ENCODE results near the gene IL1RAPL1. TPM values are rescaled to one million over a fixed set of nuclear protein-coding genes. Genes with fewer than 3 reads are reported as not detected.

The IL1RAPL1 gene
- total and polyA plus RNA-seq, 2 experiments from 2014 or later, result 0.18 to 0.49 TPM

DNA sequence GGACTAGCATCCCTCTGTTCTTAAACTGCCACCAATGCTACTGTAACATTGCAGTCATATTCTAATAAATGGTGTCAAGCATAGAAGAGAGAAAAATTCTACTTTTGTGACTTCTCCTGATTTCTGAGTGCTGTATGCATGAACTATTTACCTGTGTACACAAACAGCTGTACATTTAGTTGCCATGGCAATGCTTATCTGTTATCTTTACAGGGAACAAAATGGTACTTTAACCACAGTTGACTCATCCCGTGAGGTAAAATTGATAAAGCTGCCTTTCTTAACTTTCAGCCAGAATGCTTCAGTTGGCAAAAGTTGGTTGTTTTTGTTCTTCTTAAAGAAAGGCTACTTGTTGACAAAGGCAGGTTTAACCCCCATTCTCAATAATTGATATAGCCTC is 1040.6 kb downstream of the IL1RAPL1 start (continued):
- TF ChIP-seq, protein P1, sequence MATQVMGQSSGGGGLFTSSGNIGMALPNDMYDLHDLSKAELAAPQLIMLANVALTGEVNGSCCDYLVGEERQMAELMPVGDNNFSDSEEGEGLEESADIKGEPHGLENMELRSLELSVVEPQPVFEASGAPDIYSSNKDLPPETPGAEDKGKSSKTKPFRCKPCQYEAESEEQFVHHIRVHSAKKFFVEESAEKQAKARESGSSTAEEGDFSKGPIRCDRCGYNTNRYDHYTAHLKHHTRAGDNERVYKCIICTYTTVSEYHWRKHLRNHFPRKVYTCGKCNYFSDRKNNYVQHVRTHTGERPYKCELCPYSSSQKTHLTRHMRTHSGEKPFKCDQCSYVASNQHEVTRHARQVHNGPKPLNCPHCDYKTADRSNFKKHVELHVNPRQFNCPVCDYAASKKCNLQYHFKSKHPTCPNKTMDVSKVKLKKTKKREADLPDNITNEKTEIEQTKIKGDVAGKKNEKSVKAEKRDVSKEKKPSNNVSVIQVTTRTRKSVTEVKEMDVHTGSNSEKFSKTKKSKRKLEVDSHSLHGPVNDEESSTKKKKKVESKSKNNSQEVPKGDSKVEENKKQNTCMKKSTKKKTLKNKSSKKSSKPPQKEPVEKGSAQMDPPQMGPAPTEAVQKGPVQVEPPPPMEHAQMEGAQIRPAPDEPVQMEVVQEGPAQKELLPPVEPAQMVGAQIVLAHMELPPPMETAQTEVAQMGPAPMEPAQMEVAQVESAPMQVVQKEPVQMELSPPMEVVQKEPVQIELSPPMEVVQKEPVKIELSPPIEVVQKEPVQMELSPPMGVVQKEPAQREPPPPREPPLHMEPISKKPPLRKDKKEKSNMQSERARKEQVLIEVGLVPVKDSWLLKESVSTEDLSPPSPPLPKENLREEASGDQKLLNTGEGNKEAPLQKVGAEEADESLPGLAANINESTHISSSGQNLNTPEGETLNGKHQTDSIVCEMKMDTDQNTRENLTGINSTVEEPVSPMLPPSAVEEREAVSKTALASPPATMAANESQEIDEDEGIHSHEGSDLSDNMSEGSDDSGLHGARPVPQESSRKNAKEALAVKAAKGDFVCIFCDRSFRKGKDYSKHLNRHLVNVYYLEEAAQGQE (IDR thresholded peaks at IDR 0.05; ENCODE audit: unreplicated experiment), result no peak
- no peak for TF ChIP-seq ZNF114 (CRISPR knock-in tag; IDR thresholded peaks at IDR 0.05)
- no peak for TF ChIP-seq CREB1 (CRISPR knock-in tag; IDR thresholded peaks at IDR 0.05; ENCODE audit: low read depth)

DNA sequence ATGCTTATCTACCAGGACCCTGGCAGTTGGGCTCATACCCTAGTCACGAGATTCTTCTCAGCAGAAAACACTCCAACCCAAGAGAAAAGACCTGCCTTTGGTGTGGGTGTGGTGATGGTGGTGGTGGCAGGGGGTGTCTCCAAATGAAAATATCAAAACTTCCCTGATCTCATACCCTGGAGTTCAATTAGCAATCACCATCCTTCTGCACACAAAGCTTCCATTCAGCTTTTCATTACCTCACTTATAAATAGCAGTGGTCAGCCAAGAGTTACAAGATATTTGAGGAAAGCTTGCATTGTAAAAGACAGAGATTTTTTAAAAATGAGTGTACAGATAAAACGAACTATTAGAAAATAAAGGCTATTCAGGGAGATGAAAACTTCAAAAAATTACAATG is 1047.3 kb downstream of the IL1RAPL1 start:
- H3K9me3 Mint-ChIP-seq, result no peaks in the 10 kb centered on the region
- H3K27me3 ChIP-seq (ENCODE audit: insufficient read depth), result no peaks in the 10 kb centered on the region
- H3K36me3 ChIP-seq (ENCODE audit: insufficient read depth), result no peaks in the 10 kb centered on the region
- H3K4me2 ChIP-seq, result no peak overlapping the region
- no peaks in the 10 kb centered on the region for H3F3A ChIP-seq (replicated peaks; ENCODE audit: low read depth)
- no peaks in the 10 kb centered on the region for H3K9me2 ChIP-seq (ENCODE audit: insufficient read depth)
- H3K27ac Mint-ChIP-seq, result no peak overlapping the region
- no peaks in the 10 kb centered on the region for H3K4me1 Mint-ChIP-seq
- ATAC-seq (no peak), DNase-seq (ENCODE audit: low spot score) (no peak)
- no peak overlapping the region for H3K27ac ChIP-seq (ENCODE audit: low read depth)
- H3K27me3 Mint-ChIP-seq (ENCODE audit: insufficient read depth, low read depth, poor library complexity), result no peaks in the 10 kb centered on the region
- TF ChIP-seq, protein P2, sequence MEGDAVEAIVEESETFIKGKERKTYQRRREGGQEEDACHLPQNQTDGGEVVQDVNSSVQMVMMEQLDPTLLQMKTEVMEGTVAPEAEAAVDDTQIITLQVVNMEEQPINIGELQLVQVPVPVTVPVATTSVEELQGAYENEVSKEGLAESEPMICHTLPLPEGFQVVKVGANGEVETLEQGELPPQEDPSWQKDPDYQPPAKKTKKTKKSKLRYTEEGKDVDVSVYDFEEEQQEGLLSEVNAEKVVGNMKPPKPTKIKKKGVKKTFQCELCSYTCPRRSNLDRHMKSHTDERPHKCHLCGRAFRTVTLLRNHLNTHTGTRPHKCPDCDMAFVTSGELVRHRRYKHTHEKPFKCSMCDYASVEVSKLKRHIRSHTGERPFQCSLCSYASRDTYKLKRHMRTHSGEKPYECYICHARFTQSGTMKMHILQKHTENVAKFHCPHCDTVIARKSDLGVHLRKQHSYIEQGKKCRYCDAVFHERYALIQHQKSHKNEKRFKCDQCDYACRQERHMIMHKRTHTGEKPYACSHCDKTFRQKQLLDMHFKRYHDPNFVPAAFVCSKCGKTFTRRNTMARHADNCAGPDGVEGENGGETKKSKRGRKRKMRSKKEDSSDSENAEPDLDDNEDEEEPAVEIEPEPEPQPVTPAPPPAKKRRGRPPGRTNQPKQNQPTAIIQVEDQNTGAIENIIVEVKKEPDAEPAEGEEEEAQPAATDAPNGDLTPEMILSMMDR (conservative IDR thresholded peaks at IDR 0.05; ENCODE audit: low read depth in 2 of 2), result no peak
- TF ChIP-seq CREB1 (CRISPR knock-in tag; IDR thresholded peaks at IDR 0.05; ENCODE audit: low read depth), result no peak
- TF ChIP-seq, protein P3, sequence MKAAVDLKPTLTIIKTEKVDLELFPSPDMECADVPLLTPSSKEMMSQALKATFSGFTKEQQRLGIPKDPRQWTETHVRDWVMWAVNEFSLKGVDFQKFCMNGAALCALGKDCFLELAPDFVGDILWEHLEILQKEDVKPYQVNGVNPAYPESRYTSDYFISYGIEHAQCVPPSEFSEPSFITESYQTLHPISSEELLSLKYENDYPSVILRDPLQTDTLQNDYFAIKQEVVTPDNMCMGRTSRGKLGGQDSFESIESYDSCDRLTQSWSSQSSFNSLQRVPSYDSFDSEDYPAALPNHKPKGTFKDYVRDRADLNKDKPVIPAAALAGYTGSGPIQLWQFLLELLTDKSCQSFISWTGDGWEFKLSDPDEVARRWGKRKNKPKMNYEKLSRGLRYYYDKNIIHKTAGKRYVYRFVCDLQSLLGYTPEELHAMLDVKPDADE (IDR thresholded peaks at IDR 0.05), result no peak
- no peak for TF ChIP-seq POLR2AphosphoS5 (IDR thresholded peaks at IDR 0.05; ENCODE audit: low read depth)
- TF ChIP-seq NANOG (IDR thresholded peaks at IDR 0.05; ENCODE audit: borderline replicate concordance), result no peak
- no peak for TF ChIP-seq EZH2 (IDR thresholded peaks at IDR 0.05; ENCODE audit: low read depth, unreplicated experiment)
- H3K4me3 ChIP-seq, result no peak overlapping the region
- no peaks in the 10 kb centered on the region for H3K36me3 Mint-ChIP-seq (ENCODE audit: low read depth)
- no peaks in the 10 kb centered on the region for H3K79me2 ChIP-seq (replicated peaks; ENCODE audit: insufficient read depth)
- no peak overlapping the region for H3K4me3 Mint-ChIP-seq
- H4K20me1 ChIP-seq (replicated peaks; ENCODE audit: insufficient read depth), result no peaks in the 10 kb centered on the region
- H2AFZ ChIP-seq, result no peak overlapping the region
- no peaks in the 10 kb centered on the region for H3K4me1 ChIP-seq (ENCODE audit: insufficient read depth)

All from GM23338 (cell line).